Suppressor macrophage (primary cell): ENCODE data around the gene AURKAIP1.

Source experiments
- DNase-seq, 4 experiments: peaks; one replicate each; pipeline ENCODE4 v3.0.0-alpha.2; 2020 to 2022

AURKAIP1 gene

DNA sequence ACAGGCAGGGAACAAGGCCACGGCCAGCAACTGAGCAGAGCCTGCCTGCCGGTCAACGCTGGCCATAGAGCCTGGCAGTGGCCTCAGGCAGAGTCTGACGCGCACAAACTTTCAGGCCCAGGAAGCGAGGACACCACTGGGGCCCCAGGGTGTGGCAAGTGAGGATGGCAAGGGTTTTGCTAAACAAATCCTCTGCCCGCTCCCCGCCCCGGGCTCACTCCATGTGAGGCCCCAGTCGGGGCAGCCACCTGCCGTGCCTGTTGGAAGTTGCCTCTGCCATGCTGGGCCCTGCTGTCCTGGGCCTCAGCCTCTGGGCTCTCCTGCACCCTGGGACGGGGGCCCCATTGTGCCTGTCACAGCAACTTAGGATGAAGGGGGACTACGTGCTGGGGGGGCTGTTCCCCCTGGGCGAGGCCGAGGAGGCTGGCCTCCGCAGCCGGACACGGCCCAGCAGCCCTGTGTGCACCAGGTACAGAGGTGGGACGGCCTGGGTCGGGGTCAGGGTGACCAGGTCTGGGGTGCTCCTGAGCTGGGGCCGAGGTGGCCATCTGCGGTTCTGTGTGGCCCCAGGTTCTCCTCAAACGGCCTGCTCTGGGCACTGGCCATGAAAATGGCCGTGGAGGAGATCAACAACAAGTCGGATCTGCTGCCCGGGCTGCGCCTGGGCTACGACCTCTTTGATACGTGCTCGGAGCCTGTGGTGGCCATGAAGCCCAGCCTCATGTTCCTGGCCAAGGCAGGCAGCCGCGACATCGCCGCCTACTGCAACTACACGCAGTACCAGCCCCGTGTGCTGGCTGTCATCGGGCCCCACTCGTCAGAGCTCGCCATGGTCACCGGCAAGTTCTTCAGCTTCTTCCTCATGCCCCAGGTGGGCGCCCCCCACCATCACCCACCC, 43.7 kb downstream of the AURKAIP1 start, which contains the start of gene TAS1R3:
Gene TAS1R3 (plus strand): TSS at position 213 of the 898 bp plus-strand sequence. CDS start 66 bp downstream, at position 279.
- DNase-seq: no peak

DNA sequence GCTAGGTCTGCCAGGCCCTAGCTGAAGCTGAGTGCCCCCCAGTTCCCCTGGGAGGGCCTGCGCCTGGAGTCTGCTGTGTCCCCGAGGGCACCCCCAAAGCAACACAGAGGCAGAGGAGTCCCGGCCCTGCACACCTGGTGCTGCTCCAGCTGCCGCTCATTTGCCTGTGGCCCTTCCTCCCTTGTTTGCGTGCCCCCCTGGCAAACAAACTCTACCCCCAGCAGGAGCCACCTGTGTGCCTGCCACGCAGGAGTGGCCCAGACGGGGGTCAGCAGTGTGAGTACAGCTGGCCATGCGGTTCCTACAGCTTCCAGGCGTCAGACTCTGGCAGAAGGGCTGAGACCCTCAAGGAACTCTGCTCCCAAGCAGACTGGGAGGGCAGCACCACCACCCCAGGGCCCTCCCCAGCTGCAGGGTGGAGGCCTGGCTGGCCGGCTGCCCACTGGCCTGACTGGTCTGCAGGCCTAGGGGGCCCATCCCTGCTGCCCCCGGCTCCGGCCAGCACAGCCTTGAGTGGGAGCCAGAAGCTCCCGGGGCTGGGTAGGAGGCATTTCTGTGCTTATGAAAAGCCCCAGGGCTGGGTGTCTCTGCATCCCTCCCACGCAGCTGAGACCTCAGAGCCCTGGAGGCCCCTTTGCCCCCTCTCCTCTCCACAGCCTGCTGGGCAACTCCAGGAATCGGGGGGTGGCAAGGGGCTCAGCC, 44.5 kb downstream of the AURKAIP1 start:
- DNase-seq: no peak

DNA sequence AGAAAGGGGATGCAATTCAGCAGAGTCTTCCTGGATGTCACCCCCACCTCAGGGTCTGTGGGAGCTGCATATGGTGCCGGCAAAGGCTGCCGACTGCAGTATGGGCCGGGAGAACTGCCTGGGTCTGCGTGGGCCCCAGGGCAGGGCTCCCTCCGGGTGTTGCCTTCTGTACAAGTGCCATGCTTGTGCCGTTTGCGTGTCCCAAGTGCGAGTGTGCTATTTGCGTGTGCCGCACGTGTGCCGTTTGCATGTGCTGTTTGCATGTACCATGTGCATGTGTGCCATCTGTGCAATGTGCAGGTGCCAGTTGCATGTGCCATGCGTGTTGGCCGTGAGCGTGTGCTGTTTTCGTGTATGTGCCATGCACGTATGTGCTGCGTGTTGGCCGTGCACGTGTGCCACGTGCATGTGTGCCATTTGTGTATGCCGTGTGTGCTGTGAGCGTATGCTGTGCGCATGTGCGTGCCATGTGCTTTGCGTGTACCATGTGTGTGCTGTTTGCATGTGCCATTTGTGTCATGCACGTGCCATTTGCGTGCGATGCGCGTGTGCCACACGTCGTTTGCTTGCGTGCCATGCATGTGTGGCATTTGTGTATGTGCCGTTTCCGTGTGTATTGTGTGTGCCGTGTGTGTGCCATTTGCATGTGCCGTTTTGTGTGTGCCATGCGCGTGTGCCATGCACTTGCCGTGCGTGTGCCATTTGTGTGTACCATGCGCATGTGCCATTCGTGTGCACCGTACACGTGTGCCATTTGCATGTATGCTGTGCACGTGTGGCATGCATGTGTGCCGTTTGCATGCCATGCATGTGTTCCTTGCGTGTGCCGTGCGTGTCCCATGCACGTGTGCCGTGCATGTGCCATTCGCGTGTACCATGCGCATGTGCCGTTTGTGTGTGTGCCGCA, 45.5 kb downstream of the AURKAIP1 start:
- DNase-seq: no peak

DNA sequence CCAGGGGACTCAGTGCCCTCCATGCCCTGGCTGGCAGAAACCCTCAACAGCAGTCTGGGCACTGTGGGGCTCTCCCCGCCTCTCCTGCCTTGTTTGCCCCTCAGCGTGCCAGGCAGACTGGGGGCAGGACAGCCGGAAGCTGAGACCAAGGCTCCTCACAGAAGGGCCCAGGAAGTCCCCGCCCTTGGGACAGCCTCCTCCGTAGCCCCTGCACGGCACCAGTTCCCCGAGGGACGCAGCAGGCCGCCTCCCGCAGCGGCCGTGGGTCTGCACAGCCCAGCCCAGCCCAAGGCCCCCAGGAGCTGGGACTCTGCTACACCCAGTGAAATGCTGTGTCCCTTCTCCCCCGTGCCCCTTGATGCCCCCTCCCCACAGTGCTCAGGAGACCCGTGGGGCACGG, 46.8 kb downstream of the AURKAIP1 start:
- no peak for DNase-seq

DNA sequence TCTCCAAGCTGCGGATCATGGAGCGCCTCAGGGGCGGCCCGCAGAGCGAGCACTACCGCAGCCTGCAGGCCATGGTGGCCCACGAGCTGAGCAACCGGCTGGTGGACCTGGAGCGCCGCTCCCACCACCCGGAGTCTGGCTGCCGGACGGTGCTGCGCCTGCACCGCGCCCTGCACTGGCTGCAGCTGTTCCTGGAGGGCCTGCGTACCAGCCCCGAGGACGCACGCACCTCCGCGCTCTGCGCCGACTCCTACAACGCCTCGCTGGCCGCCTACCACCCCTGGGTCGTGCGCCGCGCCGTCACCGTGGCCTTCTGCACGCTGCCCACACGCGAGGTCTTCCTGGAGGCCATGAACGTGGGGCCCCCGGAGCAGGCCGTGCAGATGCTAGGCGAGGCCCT, 47.7 kb downstream of the AURKAIP1 start:
- no peak for DNase-seq

DNA sequence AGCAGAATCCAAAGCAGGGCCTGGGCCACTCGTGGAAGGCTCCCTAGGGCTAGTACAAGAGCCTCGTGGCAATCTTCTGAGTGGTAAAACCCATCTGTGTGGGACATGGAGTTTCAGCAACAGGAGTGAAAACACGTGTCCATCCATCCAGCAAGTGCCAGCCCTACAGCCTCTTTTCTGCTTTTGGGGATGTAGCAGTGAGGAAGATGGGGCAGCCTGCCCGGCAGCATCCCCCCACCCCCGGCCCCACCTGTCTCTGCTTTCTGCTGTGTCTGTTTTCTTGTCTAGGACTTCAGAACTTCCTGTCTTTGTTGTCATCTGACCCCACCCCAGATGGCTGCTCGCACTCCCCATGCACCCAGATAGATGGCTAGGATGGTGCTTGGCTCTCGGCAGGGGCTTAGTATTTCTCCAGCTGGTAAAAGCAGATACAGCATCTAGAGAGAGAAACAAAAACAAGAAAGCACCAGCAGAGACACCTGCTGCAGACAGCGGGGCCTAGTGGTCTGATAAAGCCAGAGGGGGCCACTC, 48.9 kb downstream of the AURKAIP1 start:
- no peak for DNase-seq

DNA sequence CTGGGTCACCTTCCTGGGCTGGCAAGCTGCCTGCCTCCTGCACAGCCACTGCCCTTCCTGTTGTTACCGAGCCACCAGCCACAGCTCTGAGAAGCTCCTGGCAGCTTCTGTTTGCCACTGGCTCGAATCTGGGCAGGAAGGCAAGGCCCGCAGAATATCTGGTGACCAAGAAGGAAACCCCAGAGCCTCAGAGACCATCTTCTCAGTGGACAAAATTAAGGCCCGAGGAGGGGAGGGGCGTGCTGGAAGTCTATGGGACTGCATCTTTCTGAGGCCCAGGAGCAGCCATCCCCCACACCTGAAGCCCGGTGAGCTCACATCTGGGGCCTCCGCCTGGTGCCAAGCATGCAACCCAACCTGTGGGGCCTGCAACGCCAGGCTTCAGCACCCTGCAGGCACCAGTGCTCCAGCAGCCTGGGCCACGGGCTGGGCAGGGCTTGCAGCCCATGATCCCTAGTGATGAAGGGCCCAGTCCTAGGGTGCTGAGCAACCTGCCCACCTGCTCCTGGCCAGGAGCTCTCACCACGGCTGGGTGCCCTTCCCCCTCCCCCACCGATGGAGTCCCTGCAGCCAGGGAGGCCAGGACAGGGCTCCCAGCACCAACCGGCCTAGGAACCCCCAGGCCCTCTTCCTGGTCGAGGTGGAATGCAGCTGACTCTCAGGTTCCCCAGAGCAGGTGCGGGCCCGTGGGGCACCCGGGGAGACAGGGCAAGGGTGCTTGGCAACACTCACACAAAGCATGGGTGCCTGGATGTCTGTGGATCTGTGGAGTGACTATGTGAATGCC, 49.5 kb downstream of the AURKAIP1 start:
- peak in 1 of 4 experiments; percentile 21 for DNase-seq

DNA sequence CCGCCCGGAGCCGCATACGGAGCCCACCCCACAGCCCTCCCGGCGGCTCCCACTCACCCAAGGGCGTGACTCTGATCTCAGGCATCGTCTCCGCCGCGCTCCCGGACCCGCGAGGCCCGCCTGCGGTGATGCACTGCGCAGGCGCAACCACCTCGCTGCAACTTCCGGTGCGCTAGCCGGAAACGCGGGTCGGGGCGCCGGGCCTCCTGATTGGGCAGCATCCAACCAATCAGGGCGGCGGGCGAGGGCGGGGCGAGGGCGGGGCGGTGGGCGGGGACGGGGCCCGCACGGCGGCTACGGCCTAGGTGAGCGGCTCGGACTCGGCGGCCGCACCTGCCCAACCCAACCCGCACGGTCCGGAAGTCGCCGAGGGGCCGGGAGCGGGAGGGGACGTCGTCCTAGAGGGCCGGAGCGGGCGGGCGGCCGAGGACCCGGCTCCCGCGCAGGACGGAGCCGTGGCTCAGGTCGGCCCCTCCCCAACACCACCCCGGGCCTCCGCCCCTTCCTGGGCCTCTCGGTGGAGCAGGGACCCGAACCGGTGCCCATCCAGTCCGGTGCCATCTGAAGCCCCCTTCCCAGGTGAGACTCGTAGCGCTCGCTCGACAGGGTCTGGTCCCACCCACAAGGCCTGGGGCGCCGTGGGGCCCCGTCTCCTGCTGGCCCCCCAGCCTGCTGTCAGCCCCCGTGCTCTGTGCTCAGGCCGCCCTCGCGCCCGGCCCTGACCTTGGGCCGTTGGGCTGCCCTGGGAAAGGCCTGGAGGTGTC, 50.3 kb downstream of the AURKAIP1 start, which contains the start of the genes CPTP and INTS11:
Gene CPTP (plus strand): TSS at position 279 of the 764 bp plus-strand sequence. CDS start 2,109 bp downstream, outside the sequence.
Gene INTS11 (minus strand): TSS at position 137 of the 764 bp plus-strand sequence. CDS start 52 bp downstream, at position 85.
- peak; percentile 95 to 99 (median 97) for DNase-seq

DNA sequence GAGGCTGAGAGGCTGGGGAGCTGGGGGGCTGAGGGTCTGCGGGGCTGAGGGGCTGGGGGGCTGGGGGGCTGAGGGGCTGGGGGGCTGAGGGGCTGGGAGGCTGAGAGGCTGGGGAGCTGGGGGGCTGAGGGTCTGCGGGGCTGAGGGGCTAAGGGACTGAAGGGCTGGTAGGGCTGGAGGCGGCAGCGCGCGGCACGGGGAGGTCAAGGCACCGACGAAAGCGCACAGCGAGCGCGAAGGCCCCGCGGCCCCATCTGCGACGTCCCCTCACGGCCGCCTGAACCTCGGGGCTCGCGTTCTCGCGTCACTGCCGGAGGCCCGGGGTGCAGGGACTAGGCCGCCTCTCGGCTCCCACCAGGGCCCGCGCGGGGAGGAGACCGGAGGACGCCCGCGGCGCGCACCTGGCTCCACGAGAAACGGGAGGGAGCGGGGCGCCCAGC, 50.9 kb downstream of the AURKAIP1 start:
- DNase-seq: no peak
